OCI-LY7 (cell line): ENCODE results near the gene TECRL.

Experiments
- CTCF ChIP-seq: fragments of 200-600 bp; sonication (generic); conservative IDR thresholded peaks from 2 replicates; pipeline ENCODE4 v1.5.1; 2014; ENCODE audit warnings: mild to moderate bottlenecking, antibody characterized with exemption, low read length, moderate library complexity, mixed read lengths
- EZH2phosphoT487 ChIP-seq: fragments of 200-600 bp; sonication (generic); IDR thresholded peaks from 2 replicates; pipeline ENCODE4 v1.6.1; 2018; ENCODE audit warnings: low read depth, borderline replicate concordance, mild to moderate bottlenecking, mixed run types, antibody characterized with exemption, low read length, moderate library complexity, mixed read lengths

- TF ChIP-seq CTCF (no peak), EZH2phosphoT487 (no peak)
These were observed 79.1 kb downstream of the TECRL start for GRCh38 chr4:64330143-64330542.
